HG03039 (cell line): ENCODE results near the gene LCMT2.
"Not testable (repeated sequence)": the region's sequence is repeated elsewhere in the genome, so short reads cannot be mapped to it uniquely, and the experiment has no call there.

ENCODE experiments used
- ATAC-seq: cut with Tn5 transposase; IDR thresholded peaks from one replicate; pipeline ENCODE4 v1.9.1; 2021; ENCODE audit warnings: mild to moderate bottlenecking, moderate library complexity; ENCODE audit not compliant: unreplicated experiment

Gene LCMT2

DNA sequence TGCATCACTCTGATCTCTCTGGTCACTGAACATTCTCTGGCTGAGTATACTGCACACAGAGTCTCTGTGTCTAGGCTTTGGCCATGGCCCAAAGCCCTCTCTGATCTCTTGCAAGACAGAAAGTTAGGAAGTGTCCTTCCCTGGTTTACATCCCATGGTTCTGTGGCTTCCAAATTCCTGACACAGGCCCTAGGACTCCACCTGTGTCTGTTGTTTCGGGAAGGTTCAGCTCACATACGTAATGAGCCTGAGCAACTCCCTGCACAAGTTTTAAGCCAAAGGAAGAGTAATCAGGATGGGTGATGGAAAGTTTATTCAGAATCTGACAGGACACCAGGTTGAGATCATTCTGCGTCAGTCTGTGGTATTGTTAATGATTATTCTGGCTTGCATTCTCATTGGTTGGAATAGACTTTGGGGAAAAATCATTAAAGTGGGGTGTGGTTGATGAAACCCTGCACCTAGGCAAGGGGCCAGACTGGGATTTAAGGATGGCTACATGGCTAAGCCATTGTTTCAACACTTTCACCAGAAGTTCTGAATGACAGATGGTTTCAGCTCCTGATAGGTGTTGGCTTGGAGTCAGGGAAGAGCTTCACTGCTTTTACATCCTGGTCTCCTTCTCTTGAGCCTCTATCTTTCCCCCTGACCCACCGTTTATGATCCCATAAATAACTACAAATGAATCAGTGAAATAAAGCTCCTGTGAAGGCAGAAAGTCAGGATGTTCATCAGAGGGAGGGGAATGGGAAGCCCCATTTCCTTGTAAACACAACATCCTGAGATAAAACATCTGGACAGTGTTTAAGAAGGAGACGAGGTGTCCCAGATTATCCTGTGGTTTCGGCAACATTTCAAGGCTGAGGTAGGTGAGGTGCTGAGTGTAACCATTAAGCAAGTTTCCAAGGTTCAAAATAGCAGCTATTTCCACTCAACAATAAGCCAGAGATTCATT lies 14.1 kb downstream of the LCMT2 start:
- ATAC-seq: no peak

DNA sequence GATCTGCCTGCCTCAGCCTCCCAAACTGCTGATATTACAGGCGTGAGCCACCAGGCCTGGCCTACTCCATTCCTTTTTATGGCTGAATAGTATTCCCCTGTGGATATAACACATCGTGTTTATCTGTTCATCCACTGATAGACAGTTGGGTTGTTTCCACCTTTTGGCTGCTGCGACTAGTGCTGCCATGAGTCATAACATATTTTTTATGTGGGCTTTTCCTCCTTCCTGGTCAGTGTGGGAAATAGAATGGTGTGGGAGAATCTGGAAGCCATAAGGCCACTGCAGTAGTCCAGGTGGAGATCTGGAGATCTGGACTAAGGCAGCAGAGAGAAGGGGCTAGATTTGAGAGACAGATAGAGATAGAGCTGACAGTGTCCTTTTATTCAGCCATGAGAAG lies 16.2 kb downstream of the LCMT2 start:
- ATAC-seq: no peak

DNA sequence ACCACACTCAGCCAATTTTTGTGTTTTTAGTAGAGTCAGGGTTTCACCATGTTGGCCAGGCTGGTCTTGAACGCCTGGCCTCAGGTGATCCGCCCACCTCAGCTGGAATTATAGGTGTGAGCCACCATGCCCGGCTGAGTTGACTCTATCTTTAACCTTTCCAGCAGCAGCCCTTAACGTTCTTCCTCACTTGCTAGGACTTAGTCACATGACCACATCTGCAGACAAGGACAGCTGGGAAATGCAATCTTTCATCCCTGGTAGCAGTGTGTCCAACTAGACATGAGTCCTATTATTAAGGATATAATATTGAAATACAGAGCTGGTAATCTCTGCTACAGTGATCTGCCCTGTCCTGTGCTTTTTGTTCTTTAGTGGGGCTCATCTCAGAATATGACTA lies 18.0 kb downstream of the LCMT2 start:
- ATAC-seq: no peak

DNA sequence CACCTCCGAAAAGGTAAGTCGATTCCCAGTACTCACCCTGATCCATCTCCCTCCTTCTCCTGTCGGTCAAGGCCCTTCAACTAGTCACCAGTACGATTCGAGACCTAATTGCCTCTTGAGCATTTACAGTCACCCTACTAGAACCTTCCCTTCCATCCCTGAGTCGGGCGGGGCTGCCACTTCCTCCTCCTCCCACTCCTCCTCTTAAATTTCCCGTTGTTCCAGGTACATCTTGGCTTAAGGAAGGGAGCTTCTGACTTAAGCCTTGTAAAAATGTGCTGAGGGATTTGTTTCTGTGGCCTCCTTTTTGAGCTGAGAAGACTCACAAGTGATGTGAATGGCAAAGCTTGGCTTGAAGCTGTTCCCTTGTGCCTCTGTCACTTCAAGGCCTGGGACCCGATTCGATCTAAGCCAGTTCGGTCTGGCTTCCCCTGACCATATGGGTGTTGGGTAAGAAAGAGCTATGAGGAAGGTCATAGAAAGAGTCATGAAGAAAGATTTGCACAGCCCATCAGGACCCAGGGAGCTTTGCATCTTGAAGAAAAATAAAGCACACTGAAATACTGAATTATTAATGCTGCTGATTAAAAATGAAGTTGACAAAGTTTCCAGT lies 28.1 kb downstream of the LCMT2 start, which contains the start of gene TGM7:
TGM7 (minus strand) TSS at position 51 of the 613 bp plus-strand sequence.
- no peak for ATAC-seq

DNA sequence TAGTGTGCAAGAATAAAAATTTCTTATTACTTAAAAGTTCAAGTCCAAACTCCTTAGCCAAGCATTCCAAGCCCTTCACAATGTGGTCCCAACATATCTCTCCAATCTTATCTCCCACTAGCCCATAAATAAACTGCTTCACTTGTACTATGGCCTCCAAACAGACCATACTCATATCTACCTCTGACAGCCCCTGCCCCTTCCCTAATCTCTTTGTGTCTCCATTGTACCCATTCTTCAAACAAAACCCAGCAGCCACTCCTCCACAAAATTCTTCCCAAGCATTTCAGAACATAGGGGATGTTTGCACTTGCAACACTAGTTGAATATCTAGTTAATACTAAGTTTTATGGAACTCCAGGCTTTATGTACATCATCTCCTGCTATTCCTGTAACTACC lies 30.5 kb downstream of the LCMT2 start:
- no peak for ATAC-seq

DNA sequence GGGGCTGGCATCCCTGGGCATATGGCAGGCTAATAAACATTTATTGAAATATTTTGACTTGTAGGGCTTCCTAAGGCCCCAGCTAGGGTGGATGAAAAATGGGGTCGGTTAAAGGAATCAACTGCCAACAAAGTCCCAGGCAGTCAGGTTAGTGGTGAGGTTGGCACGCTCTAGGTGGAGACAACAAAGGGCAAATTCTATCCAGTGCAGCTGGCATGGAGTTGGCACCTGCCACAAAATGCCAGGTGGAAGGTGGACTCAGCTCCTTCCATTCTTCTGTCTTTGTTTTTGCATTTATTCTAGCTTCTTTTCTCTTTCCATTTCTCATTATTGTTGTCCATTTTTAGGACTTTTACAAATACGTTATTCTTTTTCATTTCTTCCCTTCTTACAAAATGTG lies 31.0 kb downstream of the LCMT2 start:
- ATAC-seq: no peak

DNA sequence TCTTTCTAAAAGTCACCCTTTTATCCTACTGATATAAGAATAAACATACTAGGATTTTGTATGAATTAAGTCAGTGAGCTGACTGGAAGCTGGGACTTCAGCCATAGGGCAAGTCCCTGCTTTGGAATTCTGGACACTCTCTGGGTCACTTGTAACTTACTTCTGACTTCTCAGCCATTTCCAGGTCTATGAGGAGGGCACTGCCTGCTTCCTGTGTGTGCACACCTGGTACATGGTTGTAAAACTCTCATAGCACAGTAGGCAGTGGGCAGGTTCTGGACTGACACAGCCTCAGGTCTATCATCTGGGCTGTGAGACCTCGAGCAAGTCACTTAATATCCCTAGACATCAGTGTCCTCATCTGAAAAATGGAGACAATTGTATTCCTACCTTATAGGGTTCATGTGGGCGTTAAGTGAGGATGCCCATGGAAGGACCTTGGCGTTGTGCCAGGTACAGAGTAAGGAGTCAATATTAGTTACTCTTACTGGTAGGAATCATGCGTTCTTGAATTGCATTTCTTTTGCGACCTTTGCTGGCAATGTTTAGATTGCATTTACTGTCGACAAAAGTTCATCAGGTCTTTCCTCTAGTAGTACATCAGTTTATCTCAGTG lies 36.2 kb downstream of the LCMT2 start:
- ATAC-seq: no peak

DNA sequence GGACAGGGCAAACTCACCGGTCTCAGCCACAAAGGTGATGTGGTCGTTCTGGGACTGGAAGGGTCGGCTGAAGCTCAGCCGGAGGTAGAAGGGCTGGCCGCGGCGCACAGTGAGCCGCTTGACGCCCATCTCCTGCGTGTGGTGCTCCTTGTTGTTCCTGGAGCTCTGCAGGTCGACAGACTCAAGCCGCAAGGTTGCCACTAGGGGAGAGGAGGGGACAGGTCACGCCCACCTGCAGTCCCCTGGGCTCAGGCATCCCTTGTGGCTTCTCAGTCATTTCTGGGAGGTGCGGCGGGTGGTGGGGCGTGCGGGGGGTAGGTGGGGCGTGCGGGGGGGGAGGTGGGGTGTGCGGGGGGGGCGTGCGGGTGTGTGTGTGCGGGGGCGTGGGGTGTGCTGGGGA lies 36.9 kb downstream of the LCMT2 start:
- no peak for ATAC-seq

DNA sequence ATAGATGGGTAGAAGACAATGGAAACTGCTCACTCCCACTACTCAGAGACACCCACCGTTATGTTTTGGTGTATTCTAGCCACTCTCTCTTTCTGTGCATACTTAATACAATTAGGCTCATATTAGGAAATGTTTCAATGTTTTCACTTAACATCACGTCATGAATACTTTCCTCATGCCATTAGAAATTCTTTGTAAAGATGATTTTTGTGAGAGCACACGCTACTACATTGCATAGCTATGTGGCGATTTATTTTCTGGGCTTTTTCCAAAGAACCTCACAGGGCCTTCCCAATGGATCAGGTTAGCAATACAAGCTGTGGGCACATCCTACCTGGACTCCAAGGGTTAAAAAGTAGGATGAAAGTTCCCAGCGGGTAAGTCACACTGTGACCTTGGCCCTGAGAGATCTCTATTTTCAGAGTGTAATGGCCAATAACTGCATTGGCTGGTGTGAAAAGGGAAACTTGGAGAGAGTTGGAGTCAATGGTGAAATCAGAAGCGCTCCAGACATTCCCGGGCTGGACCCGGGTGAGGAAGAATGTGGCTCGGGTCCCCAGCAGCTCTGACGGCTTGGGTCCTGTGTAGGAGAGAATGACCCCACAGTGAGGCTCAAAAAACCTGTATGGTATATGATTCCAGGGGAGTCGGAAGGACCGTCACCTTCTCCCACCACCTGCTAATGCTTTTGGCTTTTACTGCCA lies 37.8 kb downstream of the LCMT2 start:
- ATAC-seq: no peak

DNA sequence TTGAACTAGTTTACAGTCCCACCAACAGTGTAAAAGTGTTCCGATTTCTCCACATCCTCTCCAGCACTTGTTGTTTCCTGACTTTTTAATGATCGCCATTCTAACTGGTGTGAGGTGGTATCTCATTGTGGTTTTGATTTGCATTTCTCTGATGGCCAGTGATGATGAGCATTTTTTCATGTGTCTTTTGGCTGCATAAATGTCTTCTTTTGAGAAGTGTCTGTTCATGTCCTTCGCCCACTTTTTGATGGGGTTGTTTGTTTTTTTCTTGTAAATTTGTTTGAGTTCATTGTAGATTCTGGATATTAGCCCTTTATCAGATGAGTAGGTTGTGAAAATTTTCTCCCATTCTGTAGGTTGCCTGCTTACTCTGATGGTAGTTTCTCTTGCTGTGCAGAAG lies 40.7 kb downstream of the LCMT2 start:
- not testable (repeated sequence) for ATAC-seq

DNA sequence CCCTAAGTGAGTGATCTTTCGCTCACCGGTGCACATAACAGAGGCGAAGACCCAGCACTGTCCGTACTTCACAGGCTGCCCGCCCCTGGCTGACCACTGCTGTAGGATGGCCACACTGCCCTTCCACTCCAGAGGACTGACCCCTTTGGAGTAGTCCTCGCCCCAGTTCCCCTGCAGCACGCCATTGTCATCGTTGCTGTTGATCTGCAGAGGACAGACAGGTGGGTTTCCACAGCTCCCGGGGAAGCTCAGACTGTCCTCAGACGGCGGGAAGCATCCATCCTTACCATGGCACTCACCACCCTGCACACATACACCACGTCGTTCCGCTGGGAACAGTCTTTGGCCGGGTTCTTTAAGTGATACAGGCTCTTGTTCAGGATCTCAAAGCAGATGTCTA lies 43.1 kb downstream of the LCMT2 start:
- ATAC-seq: no peak

DNA sequence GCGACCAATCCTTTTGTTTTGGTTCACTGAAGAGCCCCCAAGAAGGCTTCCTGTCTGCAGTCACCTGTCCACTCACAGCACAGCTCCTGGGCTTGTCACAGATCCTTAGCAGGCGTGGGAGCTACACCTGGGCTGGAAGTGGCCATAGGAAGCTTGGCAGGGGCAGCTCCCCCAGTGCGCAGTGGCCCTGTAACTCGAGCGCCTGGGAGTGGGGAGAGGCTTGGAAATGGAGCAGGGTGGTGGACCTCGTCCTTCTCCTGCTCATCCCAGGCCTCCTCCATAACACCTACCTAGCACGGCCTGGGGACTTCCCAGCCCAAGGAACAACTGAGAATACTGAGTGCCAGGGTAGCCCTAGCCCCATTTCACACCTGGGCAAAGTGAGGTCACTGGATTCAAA lies 44.3 kb downstream of the LCMT2 start:
- ATAC-seq: no peak

DNA sequence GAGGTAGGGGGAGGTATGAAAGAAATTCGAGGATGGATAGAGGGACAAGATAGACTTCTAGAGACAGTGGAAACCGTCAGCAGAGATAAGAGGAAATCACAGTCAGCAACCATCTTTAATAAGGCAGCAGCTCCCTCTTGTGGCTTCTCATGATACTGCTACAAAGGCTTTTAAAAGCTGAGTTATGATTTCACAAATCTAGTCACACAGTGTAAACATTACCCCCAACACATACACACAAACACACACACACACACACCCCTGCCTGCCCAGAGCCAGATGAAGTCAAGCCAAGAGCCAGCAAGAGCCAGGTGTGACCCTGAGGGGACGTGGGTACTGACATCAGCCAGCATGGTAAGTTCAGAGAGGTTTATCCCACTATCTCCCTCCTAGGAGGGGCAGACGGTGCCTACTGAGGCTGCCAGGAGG lies 44.8 kb downstream of the LCMT2 start:
- ATAC-seq: no peak

DNA sequence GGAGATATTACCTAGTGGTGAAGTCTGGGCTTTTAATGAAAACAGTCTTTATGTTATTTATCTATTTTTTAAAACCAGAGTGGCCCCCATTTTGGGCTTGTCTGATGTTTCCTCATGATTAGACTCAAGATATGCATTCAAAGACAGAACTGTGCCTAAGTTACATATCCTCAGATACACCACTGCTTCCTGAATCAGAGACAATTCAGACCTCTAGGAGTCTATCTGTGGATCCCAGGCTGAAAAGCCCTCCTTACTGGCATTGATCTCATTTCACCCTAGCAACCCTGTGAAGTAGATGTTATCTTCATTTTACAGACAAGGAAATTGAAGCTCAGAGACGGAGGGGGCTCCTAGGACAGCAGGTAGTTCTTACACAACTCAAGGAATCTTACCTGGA lies 46.8 kb downstream of the LCMT2 start:
- ATAC-seq: no peak

DNA sequence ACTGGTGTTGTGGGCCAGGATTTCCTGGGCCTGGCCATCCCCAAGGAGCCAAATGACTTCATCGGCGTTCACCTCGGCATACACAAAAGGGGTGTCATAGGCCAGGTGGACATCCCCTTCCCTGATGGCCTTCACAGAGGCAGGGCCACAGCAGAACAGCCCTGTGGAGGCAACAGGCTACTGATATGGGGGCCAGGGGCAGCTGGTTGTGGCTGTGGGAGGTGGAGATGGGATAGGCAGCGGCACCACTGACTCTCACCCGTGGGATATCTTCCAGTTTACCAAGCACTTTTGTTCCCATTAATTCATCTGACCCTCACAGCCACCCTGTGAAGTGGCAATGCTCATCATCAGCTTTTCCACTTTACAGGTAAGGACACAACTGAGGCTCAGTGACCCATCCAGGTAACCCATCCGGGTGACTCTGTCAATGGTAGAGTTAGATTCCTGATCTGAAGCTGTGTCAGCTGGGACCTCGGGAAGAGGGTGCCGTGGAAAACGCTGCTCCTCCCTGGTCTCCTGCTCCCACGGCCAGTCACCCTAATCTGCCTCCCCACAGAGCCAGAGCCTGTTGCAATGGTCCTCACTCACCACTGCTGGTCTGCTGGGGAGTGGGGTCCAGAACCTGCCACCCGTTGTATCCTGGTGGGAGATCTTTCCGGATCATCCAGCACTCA lies 48.3 kb downstream of the LCMT2 start:
- ATAC-seq: no peak

DNA sequence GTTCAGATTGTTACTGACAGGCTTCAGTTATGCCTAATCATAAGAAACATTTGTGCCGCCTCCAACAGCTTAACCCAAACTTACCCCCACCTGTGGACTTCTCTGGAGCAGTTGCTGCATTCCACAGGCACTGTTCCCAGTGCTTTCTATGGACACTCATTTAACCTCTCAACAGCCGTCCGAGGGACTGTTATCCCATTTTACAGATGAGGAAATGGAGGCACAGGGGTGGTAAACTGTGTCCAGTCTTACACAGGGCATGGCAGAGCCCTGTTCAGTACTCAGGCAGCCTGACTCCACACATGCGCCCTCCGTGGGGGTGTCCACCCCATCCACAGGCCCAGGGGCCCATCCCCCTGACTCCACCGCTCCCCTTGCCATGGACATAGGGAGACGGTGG lies 49.4 kb downstream of the LCMT2 start:
- no peak for ATAC-seq

DNA sequence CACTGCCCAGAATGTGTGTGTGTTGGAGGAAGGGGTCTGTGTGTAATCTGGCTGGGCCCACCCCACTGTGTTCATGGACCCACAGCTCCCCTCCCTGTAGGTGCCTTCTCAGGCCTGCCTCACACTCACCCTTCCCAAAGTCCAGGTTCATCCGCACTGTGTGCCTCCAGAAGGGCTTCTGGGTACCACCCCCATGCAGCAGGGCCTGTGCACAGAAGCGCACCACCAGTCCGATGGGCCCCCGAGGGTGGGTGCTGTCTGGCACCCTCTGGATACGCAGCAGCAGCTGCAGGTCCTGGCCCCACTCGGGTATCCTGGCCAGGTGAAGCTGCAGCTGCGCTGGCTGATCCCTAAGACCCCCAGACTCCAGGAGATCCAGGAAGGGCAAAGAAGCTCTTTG lies 50.9 kb downstream of the LCMT2 start:
- ATAC-seq: no peak

DNA sequence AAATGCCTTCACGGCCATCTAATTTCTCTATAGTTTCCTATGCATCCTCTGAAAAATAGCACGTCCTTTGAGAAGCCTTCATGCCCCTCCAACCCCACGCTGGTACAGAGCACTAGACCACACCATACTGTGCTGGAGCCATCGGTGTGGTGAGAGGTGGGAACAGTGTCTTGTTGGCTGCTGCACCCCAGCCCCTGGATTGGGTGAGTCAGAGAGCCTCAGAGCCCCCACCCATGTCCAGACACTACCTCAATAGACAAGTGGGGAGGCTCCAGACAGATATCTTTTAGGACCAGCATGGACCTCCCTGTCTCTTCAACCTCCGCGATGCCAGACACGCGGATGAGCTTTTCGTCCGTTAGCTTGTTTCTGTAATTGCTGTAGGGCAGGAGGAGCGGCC lies 51.5 kb downstream of the LCMT2 start:
- no peak for ATAC-seq

DNA sequence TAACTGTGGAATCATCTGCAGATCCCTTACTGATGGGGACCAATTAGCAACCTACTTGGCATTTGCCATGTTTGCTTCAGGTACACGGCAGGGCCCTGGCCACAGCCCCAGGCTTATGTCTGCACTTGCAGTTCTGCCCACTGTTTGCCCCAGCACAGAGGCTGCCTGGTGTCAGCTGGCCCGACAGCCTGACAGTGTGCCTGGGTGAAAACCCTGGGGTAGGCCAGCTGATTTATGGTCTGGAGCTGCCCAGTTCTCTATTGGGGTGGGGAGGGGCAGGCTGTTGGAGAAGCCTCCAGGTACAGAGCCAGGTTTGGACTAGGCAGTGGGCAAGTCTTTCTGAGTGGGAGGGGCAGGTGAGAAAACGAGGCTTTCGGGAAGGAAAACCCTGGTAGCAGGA lies 52.5 kb downstream of the LCMT2 start:
- ATAC-seq: no peak

DNA sequence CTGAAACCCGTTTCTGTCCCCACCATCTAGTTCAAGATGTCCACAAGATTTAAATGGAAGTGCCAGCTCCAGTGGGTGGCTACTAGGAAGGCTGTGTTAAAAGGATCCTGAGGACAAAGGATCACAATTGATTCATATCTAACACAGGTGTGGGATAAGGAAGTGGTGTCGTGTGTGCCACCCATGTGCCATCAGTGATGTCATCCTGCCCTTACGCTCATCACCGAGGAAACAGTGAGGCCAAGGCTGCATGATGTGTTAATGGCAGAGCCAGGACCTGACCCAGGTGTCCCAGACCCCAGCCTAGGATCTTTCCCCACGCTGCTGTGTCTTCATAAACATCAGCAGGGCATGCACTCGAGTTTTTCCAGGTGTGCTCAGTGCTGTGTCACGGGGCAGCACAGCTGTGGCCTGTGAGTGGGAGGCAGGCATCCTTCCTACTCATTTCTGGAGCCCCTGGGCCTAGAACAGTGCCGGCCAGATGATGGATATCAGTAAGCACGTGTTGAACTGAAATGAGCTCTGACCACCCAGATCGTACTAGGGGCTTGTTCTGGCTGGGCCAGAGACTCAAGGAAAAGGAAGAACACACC lies 53.0 kb downstream of the LCMT2 start:
- ATAC-seq: no peak
